ENCODE measurements around the gene IL34. TPM values are rescaled to one million over a fixed set of nuclear protein-coding genes. Genes with fewer than 3 reads are reported as not detected.

Gene IL34
- total and polyA plus RNA-seq, 9 donors = 0.88 to 4.0 (median 1.8) TPM

- intact Hi-C loops (cut with DNase I) = no loop called here
- Histone ChIP-seq H3K27me3 (no peaks in the 10 kb centered on the region), H3K27ac (no peak overlapping the region), H3K4me1 (ENCODE audit: insufficient read depth) (no peaks in the 10 kb centered on the region), H3K36me3 (no peaks in the 10 kb centered on the region), H3K9me3 (no peaks in the 10 kb centered on the region), H3K4me3 (no peak overlapping the region)
- WGBS, 3 donors = 85 to 86% (median 86%) methylated on average over 18 of the region's 18 CpGs
- peak in 4 of 5 donors; percentile 7 to 34 (median 15) for DNase-seq
- TF ChIP-seq CTCF (IDR thresholded peaks at IDR 0.05) = no peak
- no peak for TF ChIP-seq POLR2A (IDR thresholded peaks at IDR 0.05)
- TF ChIP-seq EP300 (IDR thresholded peaks at IDR 0.05) = no peak
Measured at GRCh38 chr16:70674221-70675014, 28.1 kb downstream of the IL34 start.

GRCh38 chr16:70675851-70676513, 29.6 kb downstream of the IL34 start:
- H3K4me1 ChIP-seq (ENCODE audit: insufficient read depth) = peaks cover 9% of the 10 kb centered on the region
- WGBS, 3 donors = 72 to 80% (median 78%) methylated on average over 7 of the region's 7 CpGs
- no peak overlapping the region for H3K4me3 ChIP-seq
- no peaks in the 10 kb centered on the region for H3K9me3 ChIP-seq
- no peak overlapping the region for H3K27ac ChIP-seq
- intact Hi-C loops (cut with DNase I) = no loop called here
- peak in 3 of 5 donors; percentile 14 to 31 (median 18) for DNase-seq
- H3K36me3 ChIP-seq = no peaks in the 10 kb centered on the region
- no peaks in the 10 kb centered on the region for H3K27me3 ChIP-seq
- TF ChIP-seq POLR2A (IDR thresholded peaks at IDR 0.05) (no peak), EP300 (IDR thresholded peaks at IDR 0.05) (no peak), CTCF (IDR thresholded peaks at IDR 0.05) (no peak)

- Histone ChIP-seq H3K27ac (no peak overlapping the region), H3K27me3 (no peaks in the 10 kb centered on the region), H3K9me3 (no peaks in the 10 kb centered on the region), H3K36me3 (no peaks in the 10 kb centered on the region), H3K4me3 (no peak overlapping the region), H3K4me1 (ENCODE audit: insufficient read depth) (peaks cover 18% of the 10 kb centered on the region)
- intact Hi-C loops (cut with DNase I) = no loop called here
- 82 to 92% (median 91%) methylated on average over 12 to 14 of the region's 14 CpGs for WGBS, 3 donors
- TF ChIP-seq CTCF (IDR thresholded peaks at IDR 0.05) (no peak), EP300 (IDR thresholded peaks at IDR 0.05) (no peak), POLR2A (IDR thresholded peaks at IDR 0.05) (no peak)
- peak in 2 of 5 donors; percentile 22 to 35 for DNase-seq
Measured at GRCh38 chr16:70676675-70677498, 30.5 kb downstream of the IL34 start.

GRCh38 chr16:70677499-70678120, 31.3 kb downstream of the IL34 start:
- no peaks in the 10 kb centered on the region for H3K9me3 ChIP-seq

More at GRCh38 chr16:70677499-70678120, 31.3 kb downstream of the IL34 start:
- Histone ChIP-seq H3K27ac (no peak overlapping the region), H3K36me3 (no peaks in the 10 kb centered on the region), H3K4me1 (ENCODE audit: insufficient read depth) (peaks cover 23% of the 10 kb centered on the region), H3K4me3 (no peak overlapping the region), H3K27me3 (no peaks in the 10 kb centered on the region)
- WGBS, 3 donors = 84 to 86% (median 86%) methylated on average over 15 of the region's 15 CpGs
- no peak for TF ChIP-seq EP300 (IDR thresholded peaks at IDR 0.05)
- TF ChIP-seq CTCF (IDR thresholded peaks at IDR 0.05) = no peak
- TF ChIP-seq POLR2A (IDR thresholded peaks at IDR 0.05) = no peak
- DNase-seq = peak in 3 of 5 donors; percentile 16 to 30 (median 23)
- intact Hi-C loops (cut with DNase I) = no loop called here
